CD4-positive, alpha-beta memory T cell (primary cell): ENCODE results near the gene ACTG1. TPM values are rescaled to one million over a fixed set of nuclear protein-coding genes. Genes with fewer than 3 reads are reported as not detected.

Experiments used
- CTCF ChIA-PET: fragments of 350-600 bp; sonication (Branson Sonifier 250); formaldehyde crosslinking; loops from one replicate; lab custom pipeline; 2021; ENCODE audit warnings: inconsistent platforms; ENCODE audit not compliant: partially characterized antibody; lab: Charles Lee
- POLR2A ChIA-PET: fragments of 350-600 bp; sonication (Branson Sonifier 250); formaldehyde crosslinking; loops from one replicate; lab custom pipeline; 2021; ENCODE audit not compliant: partially characterized antibody; lab: Charles Lee
- DNase-seq, 5 donors: peaks; one replicate each; pipeline versions ENCODE4 v3.0.0 to v3.0.0-alpha.2; 2020 to 2022; ENCODE audit warnings: mixed read lengths in 1 of 5
- H3K27ac ChIP-seq: one replicate; pipeline ENCODE4 v1.7.0; 2013; ENCODE audit warnings: low read depth, low read length
- H3K27me3 ChIP-seq: 2 replicates; pipeline ENCODE4 v1.7.0; 2013; ENCODE audit warnings: mild to moderate bottlenecking, low read length, moderate library complexity; ENCODE audit not compliant: insufficient read depth
- H3K36me3 ChIP-seq: 2 replicates; pipeline ENCODE4 v1.7.0; 2013; ENCODE audit warnings: mild to moderate bottlenecking, low read length, moderate library complexity; ENCODE audit not compliant: insufficient read depth
- H3K4me1 ChIP-seq: 2 replicates; pipeline ENCODE4 v1.7.0; 2013; ENCODE audit warnings: mild to moderate bottlenecking, low read length, moderate library complexity; ENCODE audit not compliant: insufficient read depth
- H3K4me3 ChIP-seq, 2 donors: one replicate each; pipeline ENCODE4 v1.7.0; 2013; ENCODE audit warnings: low read length in 2 of 2, mild to moderate bottlenecking in 1 of 2
- H3K9me3 ChIP-seq, 2 donors: one replicate each; pipeline ENCODE4 v1.7.0; 2013; ENCODE audit warnings: low read length in 2 of 2, control low read depth in 1 of 2; ENCODE audit not compliant: control insufficient read depth in 1 of 2
- H3K27ac Mint-ChIP-seq, 7 donors: one replicate each; pipeline ENCODE4 v1.8.0; 2020 to 2021; ENCODE audit warnings: mixed read lengths in 7 of 7, mild to moderate bottlenecking in 6 of 7, inconsistent platforms in 3 of 7, moderate library complexity in 3 of 7
- H3K27me3 Mint-ChIP-seq, 2 donors: one replicate each; pipeline ENCODE4 v1.8.0; 2020 to 2021; ENCODE audit warnings: mixed read lengths in 2 of 2
- H3K36me3 Mint-ChIP-seq, 2 donors: one replicate each; pipeline ENCODE4 v1.8.0; 2020 to 2021; ENCODE audit warnings: mixed read lengths in 2 of 2, inconsistent platforms in 1 of 2, mild to moderate bottlenecking in 1 of 2
- H3K4me1 Mint-ChIP-seq, 4 donors: one replicate each; pipeline ENCODE4 v1.8.0; 2020 to 2021; ENCODE audit warnings: mixed read lengths in 4 of 4, mild to moderate bottlenecking in 1 of 4
- H3K4me3 Mint-ChIP-seq, 8 donors: one replicate each; pipeline ENCODE4 v1.8.0; 2020 to 2021; ENCODE audit warnings: mixed read lengths in 8 of 8, mild to moderate bottlenecking in 7 of 8, moderate library complexity in 6 of 8, inconsistent platforms in 3 of 8
- H3K9me3 Mint-ChIP-seq, 8 donors: one replicate each; pipeline ENCODE4 v1.8.0; 2020 to 2021; ENCODE audit warnings: mixed read lengths in 8 of 8, mild to moderate bottlenecking in 5 of 8, inconsistent platforms in 3 of 8, moderate library complexity in 1 of 8
- intact Hi-C: fragments of 100-400 bp; cut with micrococcal nuclease; formaldehyde crosslinking; loops from one replicate; pipeline ENCODE4 v1.15.1; 2023
- polyA plus RNA-seq, 2 donors: library from polyadenylated mRNA; unstranded; fragments of 300-500 nt; fragmentation: Illumina TruSeq; gene quantifications; one replicate each; pipeline ENCODE4 v1.2.3, GENCODE V29; 2021
- total RNA-seq, 2 experiments: library from RNA; stranded (reverse); gene quantifications; one replicate each; pipeline ENCODE4 v1.2.3, GENCODE V29; 2021

ACTG1 gene
- total and polyA plus RNA-seq, 4 experiments from 2014 or later, result 1,031 to 1,651 (median 1,188) TPM

DNA sequence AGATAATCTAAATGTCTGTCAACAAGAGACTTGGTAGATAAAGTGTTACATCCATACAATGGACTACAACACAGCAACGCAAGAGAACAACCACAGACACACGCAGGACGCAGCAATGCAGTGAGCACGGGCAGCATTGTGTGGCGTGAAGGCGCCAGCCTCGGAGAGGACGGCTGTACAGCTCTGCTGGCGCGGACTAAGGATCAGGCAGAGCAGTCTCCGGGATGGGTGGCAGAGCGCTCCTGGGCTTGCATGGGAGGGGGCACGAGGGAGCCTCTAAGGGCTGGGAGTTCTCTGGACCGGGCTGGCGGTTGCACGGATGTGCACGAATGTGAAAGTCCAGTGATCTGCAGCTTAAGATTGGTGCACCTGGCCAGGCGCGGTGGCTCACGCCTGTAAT lies 34.5 kb downstream of the ACTG1 start:
- H3K9me3 Mint-ChIP-seq, result peaks cover 0 to 5% (median 0%) of the 10 kb centered on the region in 8 donors
- POLR2A ChIA-PET, result no interaction called here
- H3K36me3 ChIP-seq, result no peaks in the 10 kb centered on the region
- no peak overlapping the region for H3K4me3 ChIP-seq
- H3K4me1 Mint-ChIP-seq, result peaks cover 2 to 18% (median 7%) of the 10 kb centered on the region in 4 donors
- H3K4me1 ChIP-seq, result peaks cover 7% of the 10 kb centered on the region
- peak in 1 of 5 donors; percentile 13 for DNase-seq
- peaks cover 17% of the 10 kb centered on the region for H3K27me3 ChIP-seq
- peak overlapping the region in 1 of 7 donors; percentile 29 for H3K27ac Mint-ChIP-seq
- intact Hi-C loops, result no loop called here
- no peak overlapping the region for H3K4me3 Mint-ChIP-seq
- no peaks in the 10 kb centered on the region for H3K36me3 Mint-ChIP-seq
- no peak overlapping the region for H3K27ac ChIP-seq
- CTCF ChIA-PET, result no interaction called here
- peaks cover 13 to 25% of the 10 kb centered on the region in 2 donors for H3K27me3 Mint-ChIP-seq
- no peaks in the 10 kb centered on the region for H3K9me3 ChIP-seq

GRCh38 chr17:81477173-81477572 lies 35.4 kb downstream of the ACTG1 start:
- Histone ChIP-seq H3K27me3 (peaks cover 17% of the 10 kb centered on the region), H3K4me1 (peaks cover 7% of the 10 kb centered on the region), H3K4me3 (no peak overlapping the region), H3K27ac (no peak overlapping the region), H3K9me3 (no peaks in the 10 kb centered on the region), H3K36me3 (no peaks in the 10 kb centered on the region)
- Mint-ChIP-seq H3K4me3 (no peak overlapping the region), H3K36me3 (no peaks in the 10 kb centered on the region), H3K4me1 (peaks cover 2 to 11% (median 6%) of the 10 kb centered on the region in 4 donors), H3K9me3 (peaks cover 0 to 5% (median 0%) of the 10 kb centered on the region in 8 donors), H3K27ac (no peak overlapping the region), H3K27me3 (peaks cover 11 to 22% of the 10 kb centered on the region in 2 donors)
- ChIA-PET POLR2A (no interaction called here), CTCF (no interaction called here)
- intact Hi-C loops, result no loop called here
- DNase-seq, result no peak

- H3K4me3 ChIP-seq, result no peak overlapping the region
- Mint-ChIP-seq H3K9me3 (peaks cover 0 to 3% (median 0%) of the 10 kb centered on the region in 8 donors), H3K36me3 (no peaks in the 10 kb centered on the region), H3K4me3 (no peak overlapping the region), H3K4me1 (peaks cover 0 to 6% (median 3%) of the 10 kb centered on the region in 4 donors), H3K27ac (no peak overlapping the region), H3K27me3 (peaks cover 9 to 22% of the 10 kb centered on the region in 2 donors)
- H3K27ac ChIP-seq, result no peak overlapping the region
- no peak for DNase-seq
- peaks cover 11% of the 10 kb centered on the region for H3K27me3 ChIP-seq
- H3K4me1 ChIP-seq, result peaks cover 3% of the 10 kb centered on the region
- H3K36me3 ChIP-seq, result no peaks in the 10 kb centered on the region
- ChIA-PET CTCF (no interaction called here), POLR2A (no interaction called here)
- H3K9me3 ChIP-seq, result no peaks in the 10 kb centered on the region
- intact Hi-C loops, result no loop called here
Observed at GRCh38 chr17:81476635-81477034, 36.0 kb downstream of the ACTG1 start.

DNA sequence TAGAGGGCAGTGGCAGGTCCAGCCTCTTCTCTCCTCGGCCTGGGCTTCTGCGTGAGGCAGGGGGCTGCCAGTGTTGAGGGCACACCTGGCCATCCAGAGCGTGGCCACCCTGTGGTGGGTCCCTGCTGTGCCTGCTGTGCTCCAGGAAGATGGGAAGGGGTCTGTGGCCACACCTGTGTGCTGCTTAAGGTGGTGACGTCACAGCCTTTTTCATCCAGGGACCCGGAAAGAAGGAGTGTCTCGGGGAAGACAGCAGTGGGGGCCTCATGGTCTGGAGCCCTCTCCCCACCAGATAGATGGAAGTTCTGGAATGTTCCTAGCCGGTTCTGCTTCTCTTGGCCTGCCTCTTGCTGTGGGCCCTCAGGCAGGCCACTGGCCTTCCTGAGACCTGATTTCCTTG lies 36.5 kb downstream of the ACTG1 start:
- peaks cover 0 to 4% (median 2%) of the 10 kb centered on the region in 4 donors for H3K4me1 Mint-ChIP-seq
- H3K4me1 ChIP-seq, result no peaks in the 10 kb centered on the region
- no peak overlapping the region for H3K27ac Mint-ChIP-seq
- DNase-seq, result peak in 1 of 5 donors; percentile 0
- H3K9me3 ChIP-seq, result no peaks in the 10 kb centered on the region
- no peaks in the 10 kb centered on the region for H3K36me3 ChIP-seq
- H3K4me3 ChIP-seq, result no peak overlapping the region
- intact Hi-C loops, result no loop called here
- H3K36me3 Mint-ChIP-seq, result no peaks in the 10 kb centered on the region
- H3K27me3 ChIP-seq, result peaks cover 10% of the 10 kb centered on the region
- H3K9me3 Mint-ChIP-seq, result peaks cover 0 to 3% (median 0%) of the 10 kb centered on the region in 8 donors
- CTCF ChIA-PET, result no interaction called here
- no peak overlapping the region for H3K4me3 Mint-ChIP-seq
- POLR2A ChIA-PET, result no interaction called here
- H3K27me3 Mint-ChIP-seq, result peaks cover 8 to 22% of the 10 kb centered on the region in 2 donors
- no peak overlapping the region for H3K27ac ChIP-seq

GRCh38 chr17:81474958-81475357 lies 37.6 kb downstream of the ACTG1 start:
- Histone ChIP-seq H3K27me3 (peaks cover under 1% of the 10 kb centered on the region), H3K27ac (no peak overlapping the region), H3K4me3 (no peak overlapping the region), H3K9me3 (no peaks in the 10 kb centered on the region), H3K4me1 (no peaks in the 10 kb centered on the region), H3K36me3 (no peaks in the 10 kb centered on the region)
- no peaks in the 10 kb centered on the region for H3K4me1 Mint-ChIP-seq
- peaks cover 0 to 3% (median 0%) of the 10 kb centered on the region in 8 donors for H3K9me3 Mint-ChIP-seq
- peaks cover 6 to 15% of the 10 kb centered on the region in 2 donors for H3K27me3 Mint-ChIP-seq
- intact Hi-C loops, result no loop called here
- DNase-seq, result peak in 1 of 5 donors; percentile 0
- no peaks in the 10 kb centered on the region for H3K36me3 Mint-ChIP-seq
- ChIA-PET CTCF (interaction anchor here (2.0 kb wide), 1 partner anchor 10 kb away, joined by 7 read pairs; no protein-coding TSS in a partner anchor), POLR2A (no interaction called here)
- no peak overlapping the region for H3K4me3 Mint-ChIP-seq
- H3K27ac Mint-ChIP-seq, result no peak overlapping the region

DNA sequence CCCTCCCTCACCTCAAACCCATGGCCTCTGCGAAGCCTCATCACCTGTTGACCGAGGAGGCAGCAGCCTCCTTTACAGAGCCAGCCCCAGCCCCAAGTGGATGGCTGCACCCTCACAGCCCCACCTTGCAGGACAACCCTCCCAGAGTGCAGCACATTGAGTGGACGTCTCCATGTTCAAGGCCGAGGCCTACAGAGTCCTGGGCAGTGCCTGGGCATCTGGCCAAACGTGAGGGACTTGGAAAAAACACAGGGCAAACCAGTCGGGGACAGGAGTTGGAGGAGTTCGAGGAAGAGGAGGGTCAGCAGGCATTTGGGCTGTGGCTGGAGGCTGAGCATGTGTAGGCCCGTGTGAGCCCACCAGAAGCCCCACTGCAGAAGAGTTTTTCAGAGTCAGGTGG lies 39.6 kb downstream of the ACTG1 start:
- no peaks in the 10 kb centered on the region for H3K4me1 ChIP-seq
- H3K4me3 ChIP-seq, result no peak overlapping the region
- Mint-ChIP-seq H3K27me3 (peaks cover 1 to 6% of the 10 kb centered on the region in 2 donors), H3K4me1 (no peaks in the 10 kb centered on the region), H3K9me3 (peaks cover 0 to 3% (median 0%) of the 10 kb centered on the region in 8 donors), H3K4me3 (no peak overlapping the region), H3K27ac (no peak overlapping the region), H3K36me3 (no peaks in the 10 kb centered on the region)
- ChIA-PET CTCF (no interaction called here), POLR2A (no interaction called here)
- DNase-seq, result no peak
- no peaks in the 10 kb centered on the region for H3K9me3 ChIP-seq
- no peaks in the 10 kb centered on the region for H3K36me3 ChIP-seq
- intact Hi-C loops, result no loop called here
- H3K27me3 ChIP-seq, result no peaks in the 10 kb centered on the region
- no peak overlapping the region for H3K27ac ChIP-seq

- no peaks in the 10 kb centered on the region for H3K36me3 Mint-ChIP-seq
Observed at GRCh38 chr17:81471818-81472456, 40.7 kb downstream of the ACTG1 start.

More at GRCh38 chr17:81471818-81472456, 40.7 kb downstream of the ACTG1 start:
- CTCF ChIA-PET, result no interaction called here
- intact Hi-C loops, result no loop called here
- Mint-ChIP-seq H3K27ac (no peak overlapping the region), H3K27me3 (peaks cover 0 to 1% of the 10 kb centered on the region in 2 donors), H3K9me3 (peaks cover 0 to 2% (median 0%) of the 10 kb centered on the region in 8 donors), H3K4me3 (no peak overlapping the region), H3K4me1 (no peaks in the 10 kb centered on the region)
- no peak overlapping the region for H3K27ac ChIP-seq
- H3K36me3 ChIP-seq, result no peaks in the 10 kb centered on the region
- no peaks in the 10 kb centered on the region for H3K9me3 ChIP-seq
- POLR2A ChIA-PET, result no interaction called here
- H3K27me3 ChIP-seq, result no peaks in the 10 kb centered on the region
- peak in 2 of 5 donors; percentile 24 to 30 for DNase-seq
- no peak overlapping the region for H3K4me3 ChIP-seq
- no peaks in the 10 kb centered on the region for H3K4me1 ChIP-seq
